ENCODE data around the gene SNTB2.
"Not testable (repeated sequence)": the region's sequence is repeated elsewhere in the genome, so short reads cannot be mapped to it uniquely, and the experiment has no call there.

Gene SNTB2

GRCh38 chr16:69286941-69287713 lies 100.2 kb downstream of the SNTB2 start:
- peak; percentile 43 for DNase-seq
- H3K4me1 ChIP-seq: no peaks in the 10 kb centered on the region

GRCh38 chr16:69291657-69292056 lies 104.7 kb downstream of the SNTB2 start:
- not testable (repeated sequence) for H3K36me3 ChIP-seq; DNase-seq; H3K4me3 ChIP-seq (ENCODE audit: low read depth, low read length); H3K4me1 ChIP-seq; H3K27me3 ChIP-seq; H3K9me3 ChIP-seq

More at GRCh38 chr16:69286941-69287713, 100.2 kb downstream of the SNTB2 start:
- no peaks in the 10 kb centered on the region for H3K9me3 ChIP-seq
- peaks cover 6% of the 10 kb centered on the region; the same call in 1 of the 2 replicates for H3K36me3 ChIP-seq
- no peak overlapping the region for H3K4me3 ChIP-seq (ENCODE audit: low read depth, low read length)
- TF ChIP-seq CTCF (IDR thresholded peaks at IDR 0.05; ENCODE audit: low read depth, low read length): peak; percentile 57; the same call in 1 of the 2 replicates
- H3K27me3 ChIP-seq: no peaks in the 10 kb centered on the region

- H3K9me3 ChIP-seq: no peaks in the 10 kb centered on the region
- no peaks in the 10 kb centered on the region for H3K27me3 ChIP-seq
- no peak for TF ChIP-seq CTCF (IDR thresholded peaks at IDR 0.05; ENCODE audit: low read depth, low read length)
- H3K4me3 ChIP-seq (ENCODE audit: low read depth, low read length): no peak overlapping the region
- no peaks in the 10 kb centered on the region for H3K4me1 ChIP-seq
- H3K36me3 ChIP-seq: no peaks in the 10 kb centered on the region; the same call in 1 of the 2 replicates
- DNase-seq: no peak
Measured at GRCh38 chr16:69293401-69293800, 106.4 kb downstream of the SNTB2 start.

GRCh38 chr16:69294051-69294450 lies 107.1 kb downstream of the SNTB2 start:
- Histone ChIP-seq H3K4me3 (ENCODE audit: low read depth, low read length) (no peak overlapping the region), H3K4me1 (no peaks in the 10 kb centered on the region), H3K36me3 (no peaks in the 10 kb centered on the region; the same call in 1 of the 2 replicates), H3K27me3 (no peaks in the 10 kb centered on the region), H3K9me3 (no peaks in the 10 kb centered on the region)
- DNase-seq: no peak
- TF ChIP-seq CTCF (IDR thresholded peaks at IDR 0.05; ENCODE audit: low read depth, low read length): no peak

DNA sequence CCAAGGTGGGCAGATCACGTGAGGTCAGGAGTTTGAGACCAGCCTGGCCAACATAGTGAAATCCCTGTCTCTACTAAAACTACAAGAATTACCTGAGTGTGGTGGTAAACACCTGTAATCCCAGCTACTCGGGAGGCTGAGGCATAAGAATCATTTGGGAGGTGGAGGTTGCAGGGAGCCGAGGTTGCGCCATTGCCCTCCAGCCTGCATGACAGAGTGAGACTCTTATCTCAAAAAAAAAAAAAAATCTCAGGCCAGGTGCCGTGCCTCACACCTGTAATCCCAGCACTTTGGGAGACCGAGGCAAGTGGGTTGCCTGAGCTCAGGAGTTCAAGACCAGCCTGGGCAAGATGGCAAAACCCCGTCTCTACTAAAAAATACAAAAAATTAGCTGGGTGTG lies 109.8 kb downstream of the SNTB2 start:
- H3K36me3 ChIP-seq: peaks cover 17% of the 10 kb centered on the region
- DNase-seq; H3K27me3 ChIP-seq; H3K9me3 ChIP-seq; H3K4me1 ChIP-seq; H3K4me3 ChIP-seq (ENCODE audit: low read depth, low read length): not testable (repeated sequence)

DNA sequence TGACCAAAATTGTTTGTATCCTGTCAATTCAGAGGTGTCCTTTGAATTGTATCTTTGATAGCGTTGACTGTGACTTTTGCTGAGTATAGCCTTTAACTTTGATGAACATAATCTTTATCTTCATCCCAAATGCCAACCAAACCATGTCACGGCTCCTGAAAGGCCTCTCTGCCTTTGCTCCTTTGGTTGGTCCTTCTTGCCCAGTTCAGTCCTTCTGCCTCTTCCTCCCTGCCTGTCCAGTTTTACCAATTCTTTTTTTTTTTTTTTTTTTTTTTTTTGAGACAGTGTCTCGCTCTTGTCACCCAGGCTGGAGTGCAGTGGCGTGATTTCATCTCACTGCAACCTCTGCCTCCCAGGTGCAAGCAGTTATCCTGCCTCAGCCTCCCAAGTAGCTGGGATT lies 111.3 kb downstream of the SNTB2 start:
- Histone ChIP-seq H3K36me3 (peaks cover 23% of the 10 kb centered on the region), H3K27me3 (no peaks in the 10 kb centered on the region), H3K9me3 (no peaks in the 10 kb centered on the region), H3K4me1 (no peaks in the 10 kb centered on the region), H3K4me3 (ENCODE audit: low read depth, low read length) (no peak overlapping the region)
- DNase-seq: no peak
- no peak for TF ChIP-seq CTCF (IDR thresholded peaks at IDR 0.05; ENCODE audit: low read depth, low read length)

GRCh38 chr16:69301187-69301586 lies 114.2 kb downstream of the SNTB2 start:
- H3K27me3 ChIP-seq: no peaks in the 10 kb centered on the region
- H3K9me3 ChIP-seq: no peaks in the 10 kb centered on the region
- H3K4me1 ChIP-seq: no peaks in the 10 kb centered on the region
- H3K4me3 ChIP-seq (ENCODE audit: low read depth, low read length): no peak overlapping the region
- DNase-seq: no peak
- H3K36me3 ChIP-seq: peaks cover 23% of the 10 kb centered on the region
- TF ChIP-seq CTCF (IDR thresholded peaks at IDR 0.05; ENCODE audit: low read depth, low read length): no peak
